ENCODE results near the gene ARID3C. TPM values are rescaled to one million over a fixed set of nuclear protein-coding genes. Genes with fewer than 3 reads are reported as not detected.

ARID3C gene
- total RNA-seq, 1 experiment from 2014 or later: 0.42 TPM

GRCh38 chr9:34590381-34591247, 38.3 kb downstream of the ARID3C start:
- H3K9ac ChIP-seq (ENCODE audit: low read length): no peak overlapping the region
- no peaks in the 10 kb centered on the region for H3K9me3 ChIP-seq (ENCODE audit: control insufficient read depth in 1 of 2, insufficient read depth in 1 of 2, low read depth in 1 of 2, low read length in 2 of 2)
- peaks cover 13% of the 10 kb centered on the region; the same call in 1 of the 2 replicates for H3K27me3 ChIP-seq (ENCODE audit: insufficient read depth, low read length)
- RAD21 ChIA-PET (ENCODE audit: low non-redundant PET in 1 of 2, low total read pairs in 2 of 2, uncharacterized antibody in 2 of 2, unreplicated experiment in 2 of 2): interaction anchor here (1.0 to 2.3 kb wide), 2 partner anchors 43 to 187 kb away, joined by 3 to 8 read pairs; no protein-coding TSS in a partner anchor
- POLR2A ChIA-PET: no interaction called here
- no peaks in the 10 kb centered on the region for H3K36me3 ChIP-seq (ENCODE audit: control insufficient read depth in 1 of 2, insufficient read depth in 2 of 2, low read length in 2 of 2)
- no peak overlapping the region for H3K27ac ChIP-seq (ENCODE audit: low read depth, low read length)
- no peaks in the 10 kb centered on the region for H3K9me2 ChIP-seq (ENCODE audit: insufficient read depth)
- no peaks in the 10 kb centered on the region for H4K20me1 ChIP-seq (ENCODE audit: insufficient read depth)
- DNase-seq (ENCODE audit: low read depth, low spot score): no peak
- TF ChIP-seq POLR2A (IDR thresholded peaks at IDR 0.05; ENCODE audit: borderline replicate concordance, extremely low read depth, insufficient read depth, insufficient read length) (no peak), CBX3 (IDR thresholded peaks at IDR 0.05; ENCODE audit: low read depth) (no peak), YY1 (IDR thresholded peaks at IDR 0.05; ENCODE audit: extremely low read depth, insufficient replicate concordance, low read depth, low read length) (no peak), ZBTB33 (IDR thresholded peaks at IDR 0.05; ENCODE audit: extremely low read depth, insufficient replicate concordance, low read length) (no peak), ZNF274 (IDR thresholded peaks at IDR 0.05; ENCODE audit: low read depth, low read length) (no peak), JUND (IDR thresholded peaks at IDR 0.05) (no peak), FOSL1 (IDR thresholded peaks at IDR 0.05; ENCODE audit: low read depth) (no peak), TCF7L2 (IDR thresholded peaks at IDR 0.05; ENCODE audit: borderline replicate concordance, extremely low read depth, insufficient read depth, insufficient read length) (no peak), POLR2AphosphoS5 (IDR thresholded peaks at IDR 0.05; ENCODE audit: low read depth, low read length) (no peak), RAD21 (IDR thresholded peaks at IDR 0.05; ENCODE audit: low read depth) (no peak), ZFX (IDR thresholded peaks at IDR 0.05) (no peak), SRF (IDR thresholded peaks at IDR 0.05; ENCODE audit: low read depth) (no peak), CEBPB (IDR thresholded peaks at IDR 0.05; ENCODE audit: low read depth) (no peak), EZH2 (IDR thresholded peaks at IDR 0.05) (no peak), SP1 (IDR thresholded peaks at IDR 0.05; ENCODE audit: low read depth) (no peak), REST (IDR thresholded peaks at IDR 0.05; ENCODE audit: low read depth) (no peak)
- TF ChIP-seq, protein P1, sequence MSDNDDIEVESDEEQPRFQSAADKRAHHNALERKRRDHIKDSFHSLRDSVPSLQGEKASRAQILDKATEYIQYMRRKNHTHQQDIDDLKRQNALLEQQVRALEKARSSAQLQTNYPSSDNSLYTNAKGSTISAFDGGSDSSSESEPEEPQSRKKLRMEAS (IDR thresholded peaks at IDR 0.05): no peak
- TF ChIP-seq, protein P2, sequence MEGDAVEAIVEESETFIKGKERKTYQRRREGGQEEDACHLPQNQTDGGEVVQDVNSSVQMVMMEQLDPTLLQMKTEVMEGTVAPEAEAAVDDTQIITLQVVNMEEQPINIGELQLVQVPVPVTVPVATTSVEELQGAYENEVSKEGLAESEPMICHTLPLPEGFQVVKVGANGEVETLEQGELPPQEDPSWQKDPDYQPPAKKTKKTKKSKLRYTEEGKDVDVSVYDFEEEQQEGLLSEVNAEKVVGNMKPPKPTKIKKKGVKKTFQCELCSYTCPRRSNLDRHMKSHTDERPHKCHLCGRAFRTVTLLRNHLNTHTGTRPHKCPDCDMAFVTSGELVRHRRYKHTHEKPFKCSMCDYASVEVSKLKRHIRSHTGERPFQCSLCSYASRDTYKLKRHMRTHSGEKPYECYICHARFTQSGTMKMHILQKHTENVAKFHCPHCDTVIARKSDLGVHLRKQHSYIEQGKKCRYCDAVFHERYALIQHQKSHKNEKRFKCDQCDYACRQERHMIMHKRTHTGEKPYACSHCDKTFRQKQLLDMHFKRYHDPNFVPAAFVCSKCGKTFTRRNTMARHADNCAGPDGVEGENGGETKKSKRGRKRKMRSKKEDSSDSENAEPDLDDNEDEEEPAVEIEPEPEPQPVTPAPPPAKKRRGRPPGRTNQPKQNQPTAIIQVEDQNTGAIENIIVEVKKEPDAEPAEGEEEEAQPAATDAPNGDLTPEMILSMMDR (IDR thresholded peaks at IDR 0.05 in 2 of 3, conservative IDR thresholded peaks at IDR 0.05 in 1 of 3; ENCODE audit: borderline replicate concordance in 1 of 3, insufficient read depth in 1 of 3, low read depth in 2 of 3, low read length in 2 of 3): no peak
- ATAC-seq: no peak
- BruUV-seq (replicated peaks): no TSS peak
- H3K4me2 ChIP-seq (ENCODE audit: low read length): no peak overlapping the region
- H3K79me2 ChIP-seq (ENCODE audit: insufficient read depth, low read length): no peaks in the 10 kb centered on the region
- no peak overlapping the region for H2AFZ ChIP-seq (ENCODE audit: low read depth, low read length, poor library complexity, severe bottlenecking)
- H3K4me1 ChIP-seq (ENCODE audit: control insufficient read depth in 1 of 2, insufficient read depth in 2 of 2, low read length in 2 of 2): peaks cover 0 to 8% of the 10 kb centered on the region in 2 experiments; a peak in 2 of 4 replicates
- CTCF ChIA-PET: interaction anchor here (0.9 to 3.2 kb wide), 8 partner anchors 15 to 259 kb away, joined by 3 to 47 read pairs (median 7); partner anchors contain the start of gene GALT
- no peak overlapping the region for H3K4me3 ChIP-seq (replicated peaks in 1 of 2; ENCODE audit: low read depth in 1 of 2, low read length in 2 of 2)
- intact Hi-C loops (cut with micrococcal nuclease): loop anchor here (1.0 to 10.0 kb wide), 4 partner anchors 42 to 186 kb away; no protein-coding TSS in a partner anchor

Data from HCT116 (cell line).